ENCODE data around the gene FRAS1.
"Not testable (repeated sequence)": the region's sequence is repeated elsewhere in the genome, so short reads cannot be mapped to it uniquely, and the experiment has no call there.

Gene FRAS1

DNA sequence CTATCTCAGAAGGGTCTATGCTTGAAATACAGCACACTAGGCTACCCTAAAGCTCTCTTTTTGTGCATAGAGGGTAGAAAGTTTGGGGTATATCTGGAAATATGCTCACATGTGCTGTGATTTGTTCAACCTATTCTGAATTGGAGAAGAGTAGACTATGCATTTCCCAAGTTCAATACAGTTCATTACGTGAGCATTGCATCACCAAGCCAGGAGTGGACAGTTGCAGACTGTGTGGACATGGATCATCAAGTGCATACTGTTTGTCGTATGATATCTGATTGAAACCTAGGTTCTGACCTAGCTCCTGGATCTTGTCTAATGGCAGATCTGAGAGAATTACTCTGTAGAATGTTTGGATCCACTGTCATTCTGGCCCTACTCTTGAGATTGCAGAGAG is 161.1 kb downstream of the FRAS1 start:
- DNase-seq, result no peak

DNA sequence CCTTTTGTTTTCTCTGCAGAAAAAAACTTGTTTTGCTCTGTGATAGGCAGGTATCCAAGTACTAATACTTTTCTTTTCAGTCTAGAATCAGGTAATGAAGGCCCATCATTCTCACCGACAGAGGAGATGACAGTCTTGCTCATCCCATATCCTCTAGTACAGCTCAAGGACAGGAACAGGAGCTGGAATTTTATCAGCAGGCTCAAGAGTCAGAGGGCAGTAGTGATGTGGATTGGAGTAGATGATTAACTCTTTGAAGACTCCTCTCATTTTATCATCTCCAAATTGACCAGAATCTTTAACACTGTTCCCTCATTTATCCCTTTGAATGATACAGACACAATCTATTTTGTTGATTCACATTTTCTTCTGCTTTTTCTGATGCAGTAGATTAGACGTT is 162.7 kb downstream of the FRAS1 start:
- no peak for DNase-seq

DNA sequence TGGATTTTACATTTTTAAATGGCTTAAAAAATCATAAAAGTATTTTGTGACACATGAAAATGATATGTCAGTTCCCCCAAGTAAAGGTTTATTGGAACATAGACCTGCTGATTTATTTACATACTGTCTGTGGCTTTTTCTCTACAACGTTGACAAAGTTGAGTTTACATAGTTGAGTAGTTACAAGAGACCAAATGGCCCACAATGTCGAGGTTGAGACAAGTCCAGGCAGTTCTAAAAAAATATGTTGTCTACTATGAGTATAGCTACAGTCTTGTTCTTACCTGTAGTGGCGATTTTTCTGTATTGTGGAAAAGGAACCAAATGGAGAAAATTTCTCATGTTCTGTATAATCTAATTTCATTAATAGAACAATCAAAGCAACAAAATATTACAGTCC is 163.2 kb downstream of the FRAS1 start:
- no peak for DNase-seq

DNA sequence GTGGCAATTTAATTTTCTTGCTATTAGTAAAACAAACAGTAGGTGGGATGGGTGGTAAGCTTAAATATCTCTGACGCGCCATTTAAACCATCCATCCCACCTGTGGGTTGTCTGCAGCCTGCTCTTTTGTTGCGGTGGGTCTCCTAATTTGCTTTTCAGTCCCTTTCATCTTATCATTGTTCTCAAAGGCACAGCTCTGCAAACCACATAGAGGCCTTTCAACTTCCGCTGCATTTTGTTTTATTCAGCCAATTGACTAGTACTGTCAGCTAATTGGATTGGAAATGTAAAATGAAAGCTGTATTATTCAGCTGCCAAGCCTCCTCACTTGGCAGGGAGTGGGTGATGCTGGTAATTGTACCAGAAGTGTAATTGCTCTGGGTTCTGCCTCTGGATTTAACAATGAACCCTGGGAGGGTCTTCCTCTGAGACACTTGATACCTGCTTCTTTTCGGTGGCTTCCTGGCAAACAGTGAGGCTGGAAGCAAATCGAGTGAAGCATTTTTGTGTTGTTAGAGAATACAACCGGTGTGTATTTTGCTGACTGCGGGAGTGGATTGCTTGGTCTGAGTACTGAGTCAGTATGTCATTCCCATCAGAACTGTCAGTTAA is 165.6 kb downstream of the FRAS1 start:
- no peak for DNase-seq

DNA sequence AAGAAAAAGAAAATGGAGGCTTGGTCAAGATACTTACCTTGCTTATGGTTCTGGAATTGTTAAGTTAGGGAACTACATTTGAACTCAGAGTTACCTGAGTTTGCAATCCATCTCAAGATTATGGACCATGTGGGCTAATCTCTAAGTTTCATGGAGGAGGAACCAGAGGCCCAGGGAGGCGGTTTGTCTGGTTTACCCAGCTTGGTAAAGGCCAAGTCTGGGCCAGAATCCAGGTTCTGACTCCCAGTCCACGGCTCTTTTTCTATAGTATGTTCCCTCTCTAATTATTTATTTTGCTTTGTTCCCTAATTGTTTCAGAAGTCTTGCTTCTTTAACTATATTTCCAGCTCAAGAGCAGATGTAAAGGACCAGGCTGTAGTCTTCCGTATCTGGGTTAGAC is 168.1 kb downstream of the FRAS1 start:
- DNase-seq, result no peak

DNA sequence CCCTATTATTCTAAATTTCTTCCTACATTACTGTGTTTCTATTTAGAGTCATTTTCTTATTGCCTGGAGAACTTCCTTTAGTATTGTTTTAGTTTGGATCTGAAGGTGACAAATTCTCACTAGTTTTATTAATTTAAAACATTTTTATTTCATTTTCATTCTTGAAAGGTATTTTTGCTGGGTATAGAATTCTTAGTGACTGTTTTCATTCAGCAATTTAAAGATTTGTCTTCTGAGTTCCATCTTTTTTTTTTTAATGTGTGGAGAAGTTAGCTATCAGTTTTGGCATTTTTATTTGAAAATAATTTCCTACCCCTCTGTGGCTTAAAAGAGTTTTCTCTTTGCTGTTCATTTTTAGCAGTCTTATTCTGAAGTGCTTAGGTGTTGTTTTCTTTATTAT is 169.2 kb downstream of the FRAS1 start:
- DNase-seq, result no peak

DNA sequence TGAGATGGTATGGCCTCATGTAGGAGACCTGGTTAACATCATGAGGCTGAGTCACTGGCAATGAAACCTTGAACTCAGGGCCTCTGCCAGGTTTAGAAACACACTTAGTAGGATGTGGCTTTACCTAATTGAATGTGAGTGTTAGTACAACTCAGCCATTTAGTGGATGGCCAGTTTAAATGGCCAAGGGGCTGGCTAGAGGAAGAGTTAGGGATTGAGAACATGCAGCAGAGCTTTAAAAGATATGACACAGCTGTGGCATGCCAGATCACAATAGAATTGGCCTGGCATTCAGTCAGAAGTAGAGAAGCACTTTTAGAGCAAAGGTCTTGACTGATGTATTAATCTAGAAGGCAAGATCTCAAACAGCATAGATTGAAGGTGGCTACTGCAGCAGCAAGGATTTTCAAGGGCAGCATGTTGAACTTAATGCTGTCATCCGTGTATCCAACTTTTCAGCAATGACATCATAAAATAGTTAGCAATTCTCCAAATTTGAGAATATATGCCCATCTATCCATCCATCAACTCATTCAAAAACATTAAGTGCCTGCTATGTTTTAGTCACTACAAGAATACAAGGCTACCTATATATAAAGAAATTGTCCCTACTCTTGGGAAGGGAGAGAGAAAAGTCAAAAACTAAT is 170.4 kb downstream of the FRAS1 start:
- DNase-seq, result no peak

DNA sequence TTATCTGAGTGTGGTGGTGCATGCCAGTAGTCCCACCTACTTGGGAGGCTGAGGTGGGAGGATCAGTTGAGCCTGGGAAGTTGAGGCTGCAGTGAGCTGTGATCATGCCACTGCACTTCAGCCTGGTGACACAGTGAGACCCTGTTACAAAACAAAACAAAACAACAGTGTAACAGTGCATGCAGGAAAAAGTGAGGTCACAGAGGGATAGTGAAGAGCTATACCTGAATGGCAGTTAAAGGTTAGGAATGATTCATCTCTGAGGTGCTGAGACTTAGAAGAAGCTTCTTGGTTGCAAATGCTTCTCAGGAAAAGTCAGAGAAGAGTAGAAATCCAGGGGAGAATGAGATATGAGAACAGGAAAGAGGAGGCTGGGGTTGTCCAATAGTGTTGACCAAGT is 178.7 kb downstream of the FRAS1 start:
- no peak for DNase-seq

DNA sequence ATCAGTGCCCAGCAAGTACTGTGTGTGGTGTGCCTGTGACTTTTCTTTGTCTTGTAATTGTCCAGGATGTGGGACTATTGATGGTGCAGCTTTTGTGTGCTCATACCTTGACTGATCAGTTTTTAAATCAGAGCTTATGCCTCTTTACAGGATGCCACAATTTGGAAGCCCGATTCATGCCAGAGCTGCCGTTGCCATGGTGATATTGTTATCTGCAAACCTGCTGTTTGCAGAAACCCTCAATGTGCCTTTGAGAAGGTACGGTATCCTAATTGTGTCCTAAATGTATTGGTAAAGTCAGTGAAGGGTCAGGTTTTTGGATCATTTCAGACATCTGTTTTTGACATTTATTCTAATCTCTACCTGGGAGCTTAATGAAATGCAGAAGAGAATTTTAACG is 180.2 kb downstream of the FRAS1 start:
- no peak for DNase-seq

DNA sequence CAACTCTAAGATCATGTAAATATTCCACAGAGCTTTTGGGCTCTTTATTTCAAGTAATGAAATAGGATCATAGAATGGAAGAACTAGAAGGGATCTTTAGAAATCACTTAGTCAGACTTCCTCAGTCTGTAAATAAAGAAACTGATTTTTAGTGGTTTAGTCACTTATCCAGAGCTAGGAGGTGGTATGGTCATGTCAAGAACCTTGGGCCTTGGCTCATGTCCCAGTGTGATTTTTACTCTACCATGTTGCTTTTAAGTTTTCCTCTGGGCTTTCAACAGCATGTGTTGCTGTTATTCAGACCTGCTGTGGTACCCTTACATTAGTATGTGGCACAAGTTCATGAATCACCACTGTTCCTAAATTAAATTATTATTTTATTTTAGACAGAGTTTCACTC is 184.9 kb downstream of the FRAS1 start:
- DNase-seq, result no peak

DNA sequence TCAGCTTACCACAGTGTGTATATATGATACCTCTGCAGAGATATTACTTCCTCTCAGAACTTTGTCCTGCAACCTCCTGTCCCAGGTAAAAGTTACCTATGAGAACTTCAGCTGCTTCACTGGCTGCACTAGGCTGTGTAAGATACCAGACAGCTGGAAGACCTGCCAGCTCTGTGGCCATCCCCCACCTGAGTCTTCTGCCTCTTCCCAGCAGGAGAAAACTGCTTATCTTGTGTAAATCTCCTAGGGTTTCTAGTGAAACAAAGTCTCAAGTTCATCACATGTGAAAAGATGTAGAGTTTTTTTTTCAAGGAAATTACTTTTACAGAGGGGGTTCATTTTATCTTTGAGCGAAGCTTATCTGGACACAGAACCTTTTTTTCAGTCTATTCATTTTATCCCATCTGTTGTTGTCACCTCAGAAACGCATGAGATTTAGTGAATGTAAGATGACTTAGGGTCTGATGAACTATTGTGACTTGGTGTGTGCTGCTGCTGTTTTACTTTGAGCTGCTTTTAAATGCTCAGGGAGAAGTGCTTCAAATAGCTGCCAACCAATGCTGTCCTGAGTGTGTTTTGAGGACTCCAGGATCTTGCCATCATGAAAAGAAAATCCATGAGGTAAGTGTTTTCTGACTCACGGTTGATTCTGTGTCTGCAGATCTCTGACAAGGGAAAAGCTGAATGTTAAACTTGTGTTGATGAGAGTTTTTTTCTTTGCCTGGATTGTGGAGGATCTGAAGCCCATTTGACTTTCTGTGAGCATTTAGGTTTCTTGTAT is 187.8 kb downstream of the FRAS1 start:
- no peak for DNase-seq

DNA sequence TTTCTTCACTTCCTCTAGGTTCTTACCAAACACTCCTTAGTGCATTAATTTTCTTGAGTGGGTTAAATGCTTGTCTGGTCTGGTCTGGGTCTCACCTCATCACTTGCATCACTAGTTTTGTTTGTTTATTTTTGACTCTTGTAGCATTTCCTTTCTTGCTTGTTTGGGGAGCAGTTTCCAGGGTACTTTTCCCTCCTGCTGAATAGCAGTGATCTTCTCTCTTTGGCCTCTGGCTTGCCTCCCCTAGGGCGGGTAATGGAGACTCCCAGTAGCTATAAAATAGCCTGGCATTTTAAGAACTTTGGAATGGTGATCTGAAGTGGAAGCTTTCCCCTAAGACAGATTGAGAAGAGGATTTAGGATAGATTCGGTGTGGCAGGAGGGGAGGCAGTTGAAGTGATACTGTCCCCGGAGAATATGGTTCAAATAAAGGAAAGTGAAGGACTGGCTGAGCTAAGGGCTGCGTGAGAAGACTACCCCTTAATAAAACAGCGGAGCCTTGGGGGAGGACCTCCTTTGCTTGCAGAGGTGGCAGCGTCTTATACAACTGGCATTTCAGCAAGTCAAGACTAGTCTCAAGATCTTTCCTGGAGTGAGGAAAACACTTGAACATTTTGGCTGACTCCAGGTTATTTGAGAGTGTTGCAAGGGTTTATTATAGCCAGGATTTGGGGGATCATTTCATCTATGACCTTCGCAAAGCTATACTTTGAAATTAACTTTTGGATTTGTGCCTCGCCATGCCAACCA is 190.6 kb downstream of the FRAS1 start:
- no peak for DNase-seq

DNA sequence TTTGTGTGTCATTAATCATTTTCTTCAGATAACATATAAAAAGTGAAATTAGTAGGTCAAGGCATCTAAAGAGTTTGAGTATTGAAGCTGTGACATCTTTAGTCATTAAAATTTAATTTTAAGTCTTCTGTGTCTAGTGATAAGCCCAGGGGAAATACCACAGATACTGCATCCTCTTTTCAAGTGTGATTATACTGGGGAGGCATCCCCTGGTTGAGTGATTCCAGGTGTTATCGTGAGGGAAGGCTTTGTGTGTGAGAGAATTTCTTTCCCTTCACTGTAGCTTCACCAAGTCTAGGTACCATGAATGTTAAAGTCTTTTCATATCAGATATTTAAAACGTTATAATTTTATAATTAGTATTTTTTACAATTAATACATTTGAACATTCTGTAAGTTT is 193.4 kb downstream of the FRAS1 start:
- DNase-seq, result no peak

DNA sequence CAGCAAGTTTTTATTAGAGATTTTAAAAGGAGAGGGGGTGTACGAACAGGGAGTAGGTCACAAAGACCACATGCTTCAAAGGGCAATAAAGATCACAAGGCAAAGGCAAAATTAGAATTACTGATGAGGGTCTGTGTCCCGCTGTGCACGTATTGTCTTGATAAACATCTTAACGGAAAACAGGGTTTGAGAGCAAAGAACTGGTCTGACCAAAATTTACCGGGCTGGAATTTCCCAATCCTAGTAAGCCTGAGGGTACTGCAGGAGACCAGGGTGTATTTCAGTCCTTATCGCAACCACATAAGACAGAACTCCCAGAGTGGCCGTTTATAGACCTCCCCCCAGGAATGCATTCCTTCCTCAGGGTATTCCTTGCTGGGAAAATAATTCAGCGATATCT is 195.7 kb downstream of the FRAS1 start:
- DNase-seq, result not testable (repeated sequence)

DNA sequence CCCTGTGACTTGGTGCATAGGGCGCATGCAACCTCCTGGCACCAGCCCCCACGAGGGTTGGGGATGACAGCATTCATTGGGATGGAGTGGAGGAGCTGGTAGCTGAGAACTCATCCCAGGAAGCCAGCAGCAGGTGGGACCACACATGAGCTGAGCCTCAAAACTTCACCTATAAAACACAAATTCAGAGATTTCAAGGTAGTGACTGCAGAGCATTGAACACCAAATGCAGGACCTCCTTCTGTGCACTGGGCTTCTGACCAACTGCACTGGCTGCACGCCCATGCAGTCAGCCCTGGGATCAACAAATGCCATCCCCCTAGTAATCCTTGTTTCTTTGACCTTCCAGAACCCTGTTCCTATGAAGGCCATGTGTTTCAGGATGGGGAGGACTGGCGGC is 197.8 kb downstream of the FRAS1 start:
- DNase-seq, result no peak

DNA sequence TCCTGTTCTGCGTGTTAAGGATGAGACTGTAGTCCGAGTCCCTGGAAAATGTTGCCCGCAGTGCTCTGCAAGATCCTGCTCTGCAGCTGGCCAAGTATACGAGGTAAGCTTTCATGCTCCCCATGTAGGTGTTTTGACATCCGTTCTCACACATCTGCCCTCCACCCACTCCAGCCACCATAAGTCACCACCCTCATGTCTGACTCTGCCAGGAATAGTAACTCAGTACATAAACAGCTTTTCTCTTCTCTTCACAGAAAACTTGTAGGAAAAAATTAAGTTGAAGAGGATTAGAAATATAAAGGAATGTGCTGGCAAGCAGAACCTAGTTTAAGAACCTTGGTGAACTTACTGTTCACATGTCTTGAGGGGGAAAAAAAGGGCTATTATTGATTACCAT is 207.9 kb downstream of the FRAS1 start:
- no peak for DNase-seq

DNA sequence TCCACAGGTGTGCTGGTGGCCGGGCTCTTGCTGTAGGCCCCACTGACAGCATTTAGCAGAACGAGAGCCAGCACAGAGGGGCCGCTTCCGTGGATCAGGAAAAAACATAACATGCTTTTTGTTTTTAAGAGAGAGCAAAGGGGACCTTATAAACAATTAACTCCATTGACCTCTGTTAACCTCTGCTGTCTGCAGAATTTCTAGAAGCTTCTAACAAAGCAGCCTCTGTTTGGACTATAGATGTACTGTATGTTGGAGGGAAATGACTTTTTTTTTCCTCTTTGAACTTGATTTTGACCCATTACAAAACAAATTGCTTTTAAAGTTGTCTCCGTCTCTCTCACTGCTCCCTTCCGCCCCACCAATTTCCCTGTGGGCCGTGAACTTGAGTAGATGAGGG is 210.7 kb downstream of the FRAS1 start:
- DNase-seq, result no peak

DNA sequence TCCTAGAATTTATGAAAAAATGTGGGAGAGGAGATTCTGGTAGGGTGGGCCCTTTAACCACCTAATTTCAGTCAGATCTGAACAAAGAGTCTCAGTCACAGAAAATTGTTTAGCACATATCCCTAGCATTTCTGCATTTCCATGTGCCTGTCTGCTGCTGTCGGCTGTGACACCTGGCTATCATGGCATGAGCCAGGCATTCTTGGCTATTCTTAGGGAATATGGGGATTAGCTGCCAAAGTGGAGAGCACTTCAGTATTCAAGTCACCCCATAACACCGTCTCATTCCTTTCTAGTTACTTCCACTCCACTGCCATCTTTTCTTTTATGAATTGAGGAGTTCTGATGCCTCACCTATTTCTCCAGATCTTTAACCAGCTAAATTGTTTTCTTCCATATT is 211.5 kb downstream of the FRAS1 start:
- no peak for DNase-seq

DNA sequence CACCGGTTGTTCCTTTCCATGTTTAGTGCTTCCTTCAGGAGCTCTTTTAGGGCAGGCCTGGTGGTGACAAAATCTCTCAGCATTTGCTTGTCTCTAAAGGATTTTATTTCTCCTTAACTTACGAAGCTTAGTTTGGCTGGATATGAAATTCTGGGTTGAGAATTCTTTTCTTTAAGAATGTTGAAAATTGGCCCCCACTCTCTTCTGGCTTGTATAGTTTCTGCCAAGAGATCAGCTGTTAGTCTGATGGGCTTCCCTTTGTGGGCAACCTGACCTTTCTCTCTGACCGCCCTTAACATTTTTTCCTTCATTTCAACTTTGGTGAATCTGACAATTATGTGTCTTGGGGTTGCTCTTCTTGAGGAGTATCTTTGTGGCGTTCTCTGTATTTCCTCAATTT is 218.3 kb downstream of the FRAS1 start:
- not testable (repeated sequence) for DNase-seq

DNA sequence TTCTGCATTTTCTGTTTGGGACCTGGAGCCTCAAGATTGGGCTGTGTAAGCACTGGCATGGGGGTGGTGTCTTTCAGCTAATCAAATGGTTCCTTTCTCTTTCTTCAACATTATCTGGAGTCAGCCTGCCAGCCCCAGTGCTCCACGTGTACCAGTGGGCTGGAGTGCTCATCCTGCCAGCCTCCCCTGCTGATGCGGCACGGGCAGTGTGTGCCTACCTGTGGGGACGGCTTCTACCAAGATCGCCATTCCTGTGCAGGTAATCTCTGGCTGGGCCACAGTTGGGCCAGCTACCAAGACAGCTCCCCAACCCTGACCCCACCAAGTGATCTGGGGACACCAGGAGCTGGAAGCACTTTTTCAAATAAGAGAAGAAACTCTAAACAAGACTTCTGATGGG is 229.2 kb downstream of the FRAS1 start:
- no peak for DNase-seq

DNA sequence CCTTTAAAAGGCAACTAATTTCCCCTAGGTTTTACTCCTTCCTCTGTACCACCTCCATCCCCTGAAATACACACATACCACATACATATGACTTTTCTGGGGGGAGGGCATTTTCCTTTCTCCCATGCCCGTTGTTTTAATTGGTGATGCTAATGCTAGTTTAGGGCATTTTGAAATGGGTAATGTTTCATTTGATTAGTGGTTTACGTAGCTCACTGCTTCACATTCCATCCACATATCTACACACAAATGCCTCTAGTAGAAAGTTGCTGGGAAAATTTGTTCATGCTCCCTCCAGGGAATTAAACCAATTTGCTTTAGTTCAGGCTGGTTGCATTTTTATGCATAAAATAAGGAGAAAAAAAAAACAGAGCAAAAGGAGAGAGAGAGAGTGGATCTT is 231.2 kb downstream of the FRAS1 start:
- DNase-seq, result no peak

DNA sequence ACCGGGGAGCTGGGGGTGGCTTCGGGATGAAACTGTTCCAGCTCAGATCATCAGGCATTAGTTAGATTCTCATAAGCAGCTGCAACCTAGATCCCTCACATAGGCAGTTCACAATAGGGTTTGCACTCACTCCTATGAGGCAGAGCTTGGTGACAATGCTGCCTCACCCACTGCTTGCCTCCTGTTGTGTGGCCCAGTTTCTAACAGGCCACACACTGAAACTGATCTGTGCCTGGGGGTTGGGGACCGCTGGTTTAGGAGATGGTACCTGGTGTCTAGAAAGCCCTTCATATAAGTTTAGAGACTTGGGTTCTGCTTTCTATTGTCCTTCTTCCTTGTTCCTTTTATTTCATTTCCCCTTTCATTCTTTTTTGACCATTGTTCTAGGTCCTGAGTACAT is 234.2 kb downstream of the FRAS1 start:
- DNase-seq, result no peak

DNA sequence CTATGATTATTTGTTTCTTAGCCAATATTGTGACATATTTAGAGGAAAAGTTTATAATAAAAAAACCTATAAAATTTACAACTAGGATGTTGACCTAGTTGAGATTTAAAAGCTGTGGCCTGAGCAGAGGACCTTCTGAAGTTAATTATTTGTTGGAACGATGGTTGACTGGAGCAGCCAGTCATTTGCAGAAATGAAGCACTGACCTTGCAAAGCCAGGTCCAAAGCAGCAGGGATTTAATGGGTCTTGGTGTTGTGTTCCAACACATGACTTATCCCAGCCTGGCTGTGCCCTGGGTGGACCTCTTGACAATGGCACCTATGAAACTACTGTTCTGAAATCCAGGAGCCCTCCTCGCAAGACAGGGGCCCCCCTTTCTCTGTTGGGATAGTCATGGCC is 235.2 kb downstream of the FRAS1 start:
- DNase-seq, result no peak

DNA sequence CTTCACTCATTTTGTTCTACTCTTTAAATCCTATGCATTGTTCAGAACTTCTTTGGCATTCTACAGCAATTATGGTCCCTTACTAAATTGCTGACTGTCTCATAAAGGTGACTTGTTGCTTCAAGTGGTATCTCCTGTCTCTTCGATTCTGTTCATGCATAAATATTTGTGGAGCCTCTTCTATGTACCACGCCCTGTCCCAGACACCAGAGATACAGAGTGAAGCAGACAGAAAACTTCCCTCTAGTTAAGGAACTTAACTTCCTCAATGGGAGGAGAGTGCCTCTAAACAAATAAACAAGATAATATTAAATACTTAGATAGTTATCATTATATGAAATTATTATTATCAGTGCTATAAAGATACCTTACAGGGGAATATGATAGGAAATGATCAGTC is 235.7 kb downstream of the FRAS1 start:
- no peak for DNase-seq
